Keratinocyte (primary cell): ENCODE measurements around the gene RRP1.

ENCODE experiments used
- CTCF ChIP-seq, 3 experiments: IDR thresholded peaks in 1 of 3; conservative IDR thresholded peaks in 1 of 3; optimal IDR thresholded peaks in 1 of 3; 2 replicates in 2 of 3; 3 replicates in 1 of 3; pipeline versions ENCODE3 to v1.5.1; 2011; ENCODE audit warnings: low read length in 3 of 3, mild to moderate bottlenecking in 3 of 3, moderate library complexity in 2 of 3, control low read depth in 1 of 3, inconsistent platforms in 1 of 3; ENCODE audit not compliant: insufficient read depth in 2 of 3; ENCODE audit errors: extremely low read depth in 1 of 3
- EZH2 ChIP-seq: IDR thresholded peaks from one replicate; pipeline ENCODE4 v1.6.1; 2012; ENCODE audit warnings: inconsistent platforms, mild to moderate bottlenecking, low read length, moderate library complexity

GRCh38 chr21:43786300-43786806 is 3.0 kb upstream of the RRP1 start:
- TF ChIP-seq CTCF (optimal IDR thresholded peaks at IDR 0.05 in 1 of 3, IDR thresholded peaks at IDR 0.05 in 1 of 3, conservative IDR thresholded peaks at IDR 0.05 in 1 of 3; ENCODE audit: extremely low read depth in 1 of 3, insufficient read depth in 2 of 3, low read length in 3 of 3) (no peak), EZH2 (no peak)
